GM18511 (cell line): Measurements from ENCODE around the gene DIDO1.
A peak's percentile ranks its signal among the peaks of the same experiment; 100 is the strongest.

Source experiments
- ATAC-seq: cut with Tn5 transposase; IDR thresholded peaks from one replicate; pipeline ENCODE4 v1.9.1; 2021; ENCODE audit warnings: mild to moderate bottlenecking, moderate library complexity; ENCODE audit not compliant: unreplicated experiment

The DIDO1 gene

DNA sequence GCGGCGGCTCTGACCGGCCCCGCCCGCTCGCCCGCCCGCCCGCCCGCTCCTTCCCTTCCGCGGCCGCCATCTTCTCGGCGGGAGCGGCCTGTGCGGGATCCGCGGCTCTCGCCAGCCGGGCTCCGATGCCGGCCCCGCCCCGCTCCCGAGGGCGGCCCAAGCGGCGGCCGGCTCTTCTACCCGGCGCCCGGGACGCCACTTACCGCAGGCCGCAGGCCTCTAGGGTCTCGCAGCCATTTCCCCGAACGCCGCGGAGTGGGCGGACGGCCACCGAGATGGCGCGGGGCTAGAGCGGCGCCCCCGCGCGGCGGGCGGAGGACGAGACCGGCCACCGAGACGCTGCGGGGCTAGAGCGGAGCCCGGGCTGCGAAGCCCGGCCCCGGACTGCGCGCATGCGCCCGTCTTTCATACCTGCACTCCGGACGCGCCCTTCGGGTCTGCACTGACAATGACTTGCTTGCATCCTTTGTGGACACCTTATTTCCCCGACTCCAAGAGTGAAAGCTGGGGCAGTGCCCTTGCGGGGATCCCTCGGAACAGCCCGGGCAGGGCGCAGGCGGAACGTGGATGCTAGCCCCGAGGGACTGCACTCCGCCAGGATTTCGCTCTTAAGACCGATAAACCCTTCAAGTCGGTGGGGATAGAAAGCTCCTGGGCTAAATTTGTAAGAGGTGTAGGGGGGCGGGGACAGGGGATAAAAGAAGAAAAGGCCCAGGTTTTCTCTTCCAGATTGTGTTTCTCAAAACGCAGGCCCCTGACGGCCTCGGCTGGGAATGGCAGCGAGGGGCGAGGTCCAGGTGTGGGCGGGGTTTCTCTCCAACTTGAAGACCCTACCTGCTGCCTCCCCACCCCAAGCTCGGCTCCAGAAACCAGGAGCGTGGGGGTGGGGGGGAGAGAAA lies at the start of gene DIDO1:
DIDO1 (minus strand) TSS at position 277 of the 899 bp plus-strand sequence.
- peak; percentile 76 for ATAC-seq

DNA sequence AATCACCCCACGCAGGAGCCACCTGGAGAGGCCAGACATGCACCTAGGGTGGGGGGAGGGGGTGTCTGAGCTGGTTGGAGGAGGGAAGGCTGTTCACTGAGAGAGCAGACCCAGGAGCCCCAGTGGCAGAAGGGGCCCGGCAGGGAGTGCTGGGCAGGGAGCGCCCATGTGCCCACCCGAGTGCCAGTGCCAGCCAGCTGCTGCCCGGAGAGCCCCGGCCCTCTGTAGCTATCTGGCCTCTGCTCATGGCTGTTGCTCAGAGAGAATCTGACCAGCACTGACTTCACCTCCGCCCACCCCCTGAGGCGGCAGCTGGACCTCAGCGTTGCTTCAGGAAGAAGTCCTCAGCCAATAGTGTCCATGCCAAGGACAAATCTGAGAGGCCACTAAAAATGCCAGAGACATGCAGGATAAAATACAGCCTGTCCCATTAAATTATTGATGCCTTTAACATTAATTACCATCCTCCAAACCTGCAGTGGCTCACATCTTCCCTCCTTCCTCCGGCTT lies 49.0 kb upstream of the DIDO1 start:
- no peak for ATAC-seq

DNA sequence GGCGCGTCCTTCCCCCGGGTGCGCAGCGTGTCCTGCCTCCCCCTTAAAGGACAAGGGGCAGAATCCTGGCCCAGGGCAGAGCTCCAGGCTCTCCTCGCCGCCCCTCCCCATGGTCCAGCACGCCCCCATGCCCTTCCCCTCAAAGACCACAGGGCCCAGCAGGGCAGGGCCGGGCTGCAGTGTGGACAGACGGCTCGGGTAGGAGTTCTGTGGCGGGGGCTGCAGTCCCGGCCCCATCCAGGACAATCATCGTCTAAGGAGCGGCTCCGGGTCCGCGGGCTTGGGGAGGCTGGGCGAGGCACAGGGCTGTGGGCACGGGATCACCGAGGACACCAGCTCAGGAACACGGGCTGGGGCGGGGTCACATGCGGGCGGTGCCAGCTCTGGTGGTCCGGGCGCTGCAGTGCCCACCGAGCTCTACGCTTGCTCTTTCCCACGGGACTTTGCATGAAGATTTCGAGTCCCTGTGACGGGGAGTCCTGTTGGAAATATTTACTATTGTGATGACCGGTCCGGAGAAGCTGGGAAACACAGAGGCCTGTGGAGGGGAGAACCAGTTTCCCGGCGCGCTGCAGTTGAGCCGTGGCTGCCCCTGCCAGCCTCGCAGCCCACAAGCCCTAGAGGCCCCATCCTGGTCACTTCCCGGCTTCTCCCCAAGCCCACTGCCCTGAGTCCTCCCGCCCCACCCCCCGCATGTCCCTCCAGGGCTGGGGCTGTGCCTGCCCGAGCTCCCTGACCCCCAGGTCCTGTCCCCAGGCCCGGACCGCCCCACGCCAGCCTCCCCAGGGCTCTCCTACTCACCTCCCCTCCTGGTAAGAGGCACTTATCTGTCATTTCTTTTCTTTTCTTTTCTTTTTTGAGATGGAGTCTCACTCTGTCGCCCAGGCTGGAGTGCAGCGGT lies 46.8 kb upstream of the DIDO1 start:
- no peak for ATAC-seq

DNA sequence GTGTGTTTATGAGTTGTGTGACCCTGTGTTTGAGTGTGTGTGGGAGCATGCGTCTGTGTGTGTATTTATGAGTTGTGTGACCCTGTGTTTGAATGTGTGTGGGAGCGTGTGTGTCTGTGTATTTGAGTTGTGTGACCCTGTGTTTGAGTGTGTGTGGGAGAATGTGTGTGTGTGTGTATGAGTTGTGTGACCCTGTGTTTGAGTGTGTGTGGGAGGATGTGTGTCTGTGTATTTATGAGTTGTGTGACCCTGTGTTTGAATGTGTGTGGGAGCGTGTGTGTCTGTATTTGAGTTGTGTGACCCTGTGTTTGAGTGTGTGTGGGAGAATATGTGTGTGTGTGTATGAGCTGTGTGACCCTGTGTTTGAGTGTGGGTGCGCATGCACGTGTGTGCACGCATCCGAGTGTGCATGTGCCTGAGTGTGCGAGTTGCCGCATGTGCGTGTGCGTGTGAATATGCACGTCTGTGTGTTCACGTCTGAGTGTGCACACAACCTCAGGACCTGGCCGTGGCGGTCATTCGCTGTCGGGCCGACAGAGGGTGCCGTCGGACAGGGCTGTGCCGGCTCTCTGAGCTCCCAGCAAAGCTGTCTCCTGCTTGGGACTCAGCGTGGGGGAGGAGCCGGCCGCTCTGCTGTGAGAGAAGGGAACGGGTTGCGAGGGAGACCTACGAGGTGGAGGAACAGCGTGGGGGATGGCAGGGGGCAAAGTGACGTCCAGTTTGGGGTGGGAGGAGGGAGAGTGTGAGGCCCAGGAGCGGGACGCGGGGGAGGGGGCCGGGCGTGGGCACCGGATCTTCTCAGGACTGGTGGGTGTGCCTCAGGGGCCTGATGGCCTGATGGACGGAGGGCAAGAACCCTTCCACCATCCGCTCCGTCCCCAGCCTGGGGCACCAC lies 45.9 kb upstream of the DIDO1 start:
- peak; percentile 80 for ATAC-seq

DNA sequence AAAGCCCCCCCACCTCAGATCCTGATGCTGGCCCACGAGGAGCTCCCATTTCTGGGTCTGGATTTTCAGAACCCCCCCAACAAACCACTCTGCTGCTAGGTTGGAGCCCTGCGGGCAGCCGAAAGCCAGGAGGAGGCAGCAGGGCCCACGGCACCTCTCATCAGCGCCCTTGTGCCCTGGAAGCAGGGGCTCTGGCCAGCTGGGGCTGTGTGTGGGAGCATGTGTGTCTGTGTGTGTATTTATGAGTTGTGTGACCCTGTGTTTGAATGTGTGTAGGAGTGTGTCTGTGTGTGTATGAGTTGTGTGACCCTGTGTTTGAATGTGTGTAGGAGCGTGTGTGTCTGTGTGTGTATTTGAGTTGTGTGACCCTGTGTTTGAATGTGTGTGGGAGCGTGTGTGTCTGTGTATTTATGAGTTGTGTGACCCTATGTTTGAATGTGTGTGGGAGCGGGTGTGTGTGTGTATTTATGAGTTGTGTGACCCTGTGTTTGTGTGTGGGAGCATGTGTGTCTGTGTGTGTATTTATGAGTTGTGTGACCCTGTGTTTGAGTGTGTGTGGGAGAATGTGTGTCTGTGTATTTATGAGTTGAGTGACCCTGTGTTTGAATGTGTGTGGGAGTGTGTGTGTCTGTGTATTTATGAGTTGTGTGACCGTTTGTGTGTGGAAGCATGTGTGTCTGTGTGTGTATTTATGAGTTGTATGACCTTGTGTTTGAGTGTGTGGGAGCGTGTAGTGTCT lies 45.1 kb upstream of the DIDO1 start:
- ATAC-seq: no peak

DNA sequence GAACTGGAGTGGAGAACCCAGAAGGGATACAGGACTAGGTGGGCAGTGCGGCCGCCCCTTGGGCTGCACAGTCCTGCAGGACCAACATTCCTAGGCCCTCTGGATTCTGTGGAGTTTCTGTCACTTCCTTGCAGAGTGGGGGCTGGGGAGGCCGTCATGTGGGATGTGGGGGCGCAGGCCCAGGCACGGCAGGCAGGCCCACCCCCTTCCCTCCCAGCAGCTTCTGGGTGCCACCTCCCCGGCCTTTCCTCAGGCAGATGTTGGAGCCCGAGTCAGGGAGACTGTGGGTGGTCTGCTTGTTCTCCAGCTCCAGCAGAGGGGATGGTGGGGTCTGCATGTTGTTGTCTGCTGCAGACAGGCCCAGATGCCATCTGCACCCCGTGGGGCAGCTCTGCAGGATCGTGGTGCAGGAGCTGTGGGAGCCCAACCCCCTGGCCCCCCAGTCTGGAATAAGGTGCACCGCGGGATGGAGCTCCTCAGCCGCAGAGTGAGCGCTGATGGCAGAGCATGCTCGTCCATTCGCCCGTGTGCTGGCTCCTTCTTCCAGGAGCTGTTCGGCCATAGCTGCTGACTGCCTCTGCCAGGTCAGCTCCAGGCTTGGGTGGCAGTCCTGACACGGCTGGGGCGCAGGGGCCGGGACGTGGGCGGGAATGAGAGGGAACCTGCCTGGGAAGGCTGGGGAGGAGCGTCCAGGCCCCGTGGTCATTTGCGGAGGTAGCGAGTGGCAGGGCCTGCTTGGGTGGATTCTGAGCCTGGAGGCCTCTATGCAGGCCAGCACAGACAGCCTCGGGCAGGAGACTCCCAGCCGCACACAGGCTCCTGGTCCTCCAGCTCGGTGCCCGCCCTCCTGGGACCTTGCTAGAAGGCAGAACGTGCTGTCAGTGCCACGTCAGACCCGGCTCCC lies 44.3 kb upstream of the DIDO1 start:
- no peak for ATAC-seq

DNA sequence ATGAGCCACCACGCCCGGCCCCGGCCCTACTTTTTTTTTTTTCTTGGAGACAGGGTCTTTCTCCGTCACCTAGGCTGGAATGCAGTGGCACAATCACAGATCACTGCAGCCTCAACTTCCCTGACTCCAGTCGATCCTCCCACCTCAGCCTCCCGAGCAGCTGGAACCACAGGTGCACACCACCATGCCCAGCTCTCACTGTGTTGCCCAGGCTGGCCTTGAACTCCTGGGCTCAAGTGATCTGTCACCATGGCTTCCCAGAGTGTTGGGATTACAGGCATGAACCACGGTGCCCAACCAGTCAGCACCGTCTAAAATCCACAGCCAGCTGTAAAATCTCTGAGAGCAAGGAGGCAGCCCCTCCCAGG lies 43.6 kb upstream of the DIDO1 start:
- no peak for ATAC-seq

DNA sequence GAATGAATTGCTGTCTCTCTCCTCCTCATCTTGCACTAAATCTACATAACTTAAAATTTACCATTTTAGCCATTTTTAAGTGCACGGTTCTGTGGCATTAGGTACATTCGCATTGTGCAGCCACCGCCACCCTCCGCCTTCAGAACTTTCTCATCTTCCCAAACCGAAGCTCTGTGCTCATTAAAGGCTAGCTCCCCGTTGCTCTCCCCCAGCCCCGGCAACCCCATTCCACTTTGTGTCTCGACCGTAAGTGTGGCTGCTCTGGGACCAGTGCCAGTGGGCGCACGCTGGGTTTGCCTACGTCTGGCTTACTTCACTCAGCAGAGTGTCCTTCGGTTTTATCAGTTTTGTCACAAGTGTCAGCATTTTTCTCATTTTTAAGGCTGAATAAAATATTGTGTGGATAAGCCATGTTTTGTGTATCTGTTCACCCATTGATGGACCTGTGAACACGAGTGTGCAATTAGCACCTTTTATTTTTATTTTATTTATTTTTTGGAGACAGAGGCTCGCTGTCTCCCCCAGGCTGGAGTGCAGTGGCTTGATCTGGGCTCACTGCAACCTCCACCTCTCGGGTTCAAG lies 43.0 kb upstream of the DIDO1 start:
- no peak for ATAC-seq

DNA sequence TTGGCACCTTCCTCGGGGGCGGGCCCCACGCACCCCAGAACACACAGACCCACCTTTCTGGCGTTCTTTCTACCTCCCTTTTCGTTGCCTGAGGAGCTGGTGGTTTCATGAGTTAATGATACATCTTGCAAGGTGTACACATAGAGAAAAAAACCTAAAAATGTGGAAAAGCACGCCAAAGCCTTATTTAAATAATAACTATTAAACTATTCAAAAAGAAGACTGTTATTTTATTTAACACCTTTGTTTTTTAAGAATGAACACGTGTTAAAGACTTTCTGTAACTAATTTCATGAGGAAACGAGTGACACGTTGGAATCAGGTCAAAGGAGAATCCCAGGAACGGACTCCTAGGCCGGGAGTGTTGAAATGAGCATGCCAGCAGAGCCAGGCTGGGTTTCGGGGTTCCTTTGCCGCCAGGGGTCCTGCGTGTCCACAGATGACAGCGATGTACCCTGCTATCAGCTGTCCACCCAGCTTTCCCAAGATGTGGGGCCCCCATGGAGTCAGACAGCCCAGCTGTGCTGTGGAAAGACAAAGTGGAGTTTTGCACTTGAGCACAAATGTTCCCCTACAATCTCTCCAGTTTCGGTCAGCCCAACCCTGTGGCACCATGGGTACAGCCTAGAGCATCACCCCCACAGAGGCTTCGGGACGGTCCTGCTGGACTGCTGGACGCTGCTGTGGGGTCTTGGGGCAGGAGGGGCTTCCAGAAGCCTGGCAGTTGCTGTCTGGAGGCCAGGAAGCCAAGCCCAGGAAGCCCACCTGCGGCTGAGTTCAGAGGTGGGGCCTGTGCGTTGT lies 42.3 kb upstream of the DIDO1 start:
- ATAC-seq: no peak

DNA sequence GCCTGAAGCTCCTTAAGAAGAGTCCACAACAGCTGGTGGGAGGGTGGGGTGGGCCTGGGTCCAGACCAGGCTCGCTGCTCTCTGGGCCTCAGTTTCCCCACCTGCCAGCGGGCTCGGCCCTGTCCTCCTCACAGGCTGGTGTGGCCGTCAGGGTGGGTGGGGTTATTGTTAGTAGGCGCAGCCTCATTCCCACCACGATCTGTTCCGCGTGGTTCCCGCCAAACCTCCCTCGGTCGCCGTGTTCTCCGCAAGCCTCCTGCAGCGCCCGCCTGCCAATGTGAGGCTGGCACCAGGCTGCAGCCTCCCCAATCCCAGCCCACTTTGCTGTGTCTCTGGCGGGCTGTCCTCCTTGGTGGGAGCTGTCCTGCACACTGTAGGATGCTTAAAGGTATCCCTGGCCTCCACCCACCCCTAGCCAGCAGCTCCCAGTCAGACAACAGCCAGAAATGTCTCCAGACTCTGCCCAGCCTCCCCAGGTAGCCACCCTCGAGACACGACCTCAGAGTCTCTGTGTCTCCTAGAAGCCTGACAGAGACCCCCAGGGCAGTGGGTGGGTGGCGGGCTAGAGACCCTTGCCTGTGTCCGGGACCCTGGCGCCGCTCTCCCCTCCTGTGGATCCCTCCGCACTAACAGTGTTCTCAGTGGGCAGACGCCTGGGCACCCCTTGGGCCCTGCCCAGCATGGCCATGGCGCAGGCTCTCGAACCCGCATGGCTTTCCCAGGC lies 41.5 kb upstream of the DIDO1 start:
- no peak for ATAC-seq

DNA sequence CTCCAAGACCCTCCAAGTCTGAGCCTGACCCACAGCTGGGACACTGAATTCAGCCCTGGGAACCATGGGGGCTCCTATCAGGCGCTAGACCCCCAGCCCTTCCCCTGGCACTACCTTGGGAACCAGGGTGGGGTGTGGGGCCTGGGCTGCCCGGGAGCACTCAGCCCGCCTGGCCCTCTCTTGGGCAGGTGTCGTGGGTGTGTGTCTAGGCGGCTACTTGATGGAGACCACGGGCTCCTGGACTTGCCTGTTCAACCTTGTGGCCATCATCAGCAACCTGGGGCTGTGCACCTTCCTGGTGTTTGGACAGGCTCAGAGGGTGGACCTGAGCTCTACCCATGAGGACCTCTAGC lies 40.8 kb upstream of the DIDO1 start:
- no peak for ATAC-seq

DNA sequence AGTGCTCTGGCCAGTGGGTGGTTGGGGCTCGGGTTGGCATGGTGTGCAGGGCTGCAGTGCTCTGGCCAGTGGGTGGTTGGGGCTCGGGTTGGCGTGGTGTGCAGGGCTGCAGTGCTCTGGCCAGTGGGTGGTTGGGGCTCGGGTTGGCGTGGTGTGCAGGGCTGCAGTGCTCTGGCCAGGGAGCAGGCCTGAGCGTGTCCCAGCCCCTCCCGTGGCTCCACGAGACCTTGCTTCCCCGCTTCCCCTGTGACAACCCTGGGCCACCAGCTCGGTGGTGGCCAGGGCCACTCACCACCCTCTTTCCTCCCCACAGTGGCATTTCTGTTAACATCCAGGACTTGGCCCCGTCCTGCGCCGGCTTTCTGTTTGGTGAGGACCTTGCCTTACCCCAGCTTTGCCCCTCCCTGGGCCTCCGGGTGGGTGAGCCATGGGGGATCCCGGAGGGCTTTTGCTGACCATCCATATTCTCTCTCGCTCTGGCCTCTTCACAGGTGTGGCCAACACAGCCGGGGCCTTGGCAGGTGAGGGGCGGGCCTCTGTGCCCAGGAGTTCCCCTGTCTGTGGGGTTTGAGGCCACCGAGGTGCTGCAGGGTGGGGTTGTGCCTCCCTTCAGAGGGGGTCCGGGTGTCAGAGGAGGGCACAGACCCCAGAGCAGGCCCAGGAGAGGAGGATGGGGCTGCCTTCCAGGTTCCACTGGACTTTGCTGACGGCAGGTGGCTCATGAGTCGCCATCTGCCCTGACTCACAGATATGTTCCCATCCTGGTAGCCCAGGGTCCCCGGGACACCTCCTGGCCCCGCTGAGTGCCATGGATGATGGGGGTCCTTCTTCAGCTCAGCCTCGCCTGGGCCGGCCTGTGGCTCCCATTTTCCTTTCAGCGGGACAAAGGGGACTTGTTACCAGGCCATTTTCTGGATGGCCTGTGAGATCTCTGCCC lies 40.2 kb upstream of the DIDO1 start:
- ATAC-seq: no peak

DNA sequence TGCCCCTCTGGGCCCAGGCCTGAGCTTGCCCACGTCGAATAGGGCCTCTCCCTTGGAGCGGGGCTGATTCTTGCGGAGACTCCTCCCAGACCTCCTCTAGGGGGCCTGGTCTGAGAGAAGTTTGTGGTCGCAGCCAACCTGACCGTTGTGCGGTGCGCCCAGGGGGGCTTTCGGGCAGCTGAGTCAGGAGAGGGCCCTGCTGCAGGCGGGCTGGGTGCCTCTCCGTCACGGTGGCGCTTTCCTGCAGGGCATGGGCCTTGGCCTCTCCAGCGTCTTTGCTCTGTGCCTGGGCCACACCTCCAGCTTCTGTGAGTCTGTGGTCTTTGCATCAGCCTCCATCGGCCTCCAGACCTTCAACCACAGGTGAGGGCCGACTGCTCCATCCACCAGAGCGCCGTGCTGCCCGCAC lies 39.1 kb upstream of the DIDO1 start:
- ATAC-seq: no peak

DNA sequence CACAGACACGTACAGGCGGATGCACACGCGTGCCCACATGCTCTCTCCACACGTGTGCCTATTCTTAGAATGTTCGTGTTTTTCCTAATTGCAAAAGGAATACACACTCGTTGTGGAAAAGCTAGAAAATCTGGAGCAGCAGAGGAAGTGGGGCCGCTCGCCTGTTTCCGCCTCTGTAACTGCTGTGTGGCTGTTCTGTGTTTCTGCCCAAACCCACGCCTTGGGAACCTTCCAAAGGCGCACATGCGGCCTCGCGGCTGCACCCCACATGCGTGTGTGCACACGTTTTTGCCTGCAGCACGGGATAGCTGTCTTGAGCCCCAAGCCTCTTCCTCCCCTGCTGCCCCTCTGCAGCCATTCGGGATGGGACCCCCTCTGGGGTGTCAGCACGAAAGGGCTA lies 38.4 kb upstream of the DIDO1 start:
- no peak for ATAC-seq

DNA sequence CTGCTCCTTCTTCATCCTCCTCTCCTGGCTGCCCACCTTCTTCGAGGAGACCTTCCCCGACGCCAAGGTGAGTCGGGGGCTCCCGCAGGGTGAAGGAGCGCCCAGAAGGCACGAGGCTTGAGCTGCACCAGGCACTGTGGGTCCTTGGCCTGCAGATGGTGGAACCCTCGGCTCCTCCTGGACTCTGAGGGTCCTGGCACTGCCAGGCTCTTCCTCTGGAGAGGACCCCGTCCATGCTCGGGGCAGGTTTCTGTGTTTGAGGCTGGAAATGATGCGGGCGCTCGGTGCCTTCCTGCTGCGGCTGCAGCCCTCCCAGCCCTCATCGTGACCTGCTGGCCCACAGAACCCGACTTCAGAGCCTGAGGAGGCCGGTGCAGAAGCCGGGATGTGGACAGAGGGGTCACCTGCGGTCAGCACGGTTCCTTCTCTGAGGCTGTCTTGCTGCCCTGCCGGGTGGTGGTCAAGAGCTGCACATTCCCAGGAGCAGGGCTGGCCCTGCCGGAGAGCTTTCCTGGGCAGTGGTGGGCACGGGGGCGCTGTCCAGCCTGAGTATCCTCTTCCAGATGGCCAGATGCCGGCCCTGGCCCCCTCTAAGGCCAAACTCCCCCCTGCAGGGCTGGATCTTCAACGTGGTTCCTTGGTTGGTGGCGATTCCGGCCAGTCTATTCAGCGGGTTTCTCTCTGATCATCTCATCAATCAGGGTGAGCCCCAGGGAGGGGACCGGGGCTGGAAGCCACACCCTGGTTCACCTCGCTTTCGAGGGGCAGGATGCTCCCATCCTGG lies 37.5 kb upstream of the DIDO1 start:
- no peak for ATAC-seq
